Trophoblast cell (in vitro differentiated cells and primary cell): Measurements from ENCODE around the gene FGFR3.
A peak's percentile ranks its signal among the peaks of the same experiment; 100 is the strongest.

Experiments
- DNase-seq, 2 donors: peaks; one replicate each; pipeline ENCODE4 v3.0.0-alpha.2; 2016
- H2AFZ ChIP-seq: 2 replicates; pipeline ENCODE4 v1.6.1; 2013; ENCODE audit warnings: low read length, moderate library complexity, mild to moderate bottlenecking; ENCODE audit not compliant: insufficient read depth, poor library complexity
- H2AK5ac ChIP-seq: 2 replicates; pipeline ENCODE4 v1.6.1; 2013; ENCODE audit warnings: mild to moderate bottlenecking, low read length
- H2BK120ac ChIP-seq: 2 replicates; pipeline ENCODE4 v1.6.1; 2013; ENCODE audit warnings: low read length, mild to moderate bottlenecking, moderate library complexity; ENCODE audit not compliant: insufficient read depth, poor library complexity
- H2BK12ac ChIP-seq: 2 replicates; pipeline ENCODE4 v1.6.1; 2013; ENCODE audit warnings: mild to moderate bottlenecking, low read length, moderate library complexity
- H2BK5ac ChIP-seq: 2 replicates; pipeline ENCODE4 v1.6.1; 2013; ENCODE audit warnings: low read length, low read depth, moderate library complexity, mild to moderate bottlenecking; ENCODE audit not compliant: poor library complexity
- H3K14ac ChIP-seq: 2 replicates; pipeline ENCODE4 v1.6.1; 2013; ENCODE audit warnings: mild to moderate bottlenecking, low read length
- H3K18ac ChIP-seq: 2 replicates; pipeline ENCODE4 v1.6.1; 2013; ENCODE audit warnings: mild to moderate bottlenecking, low read length
- H3K23ac ChIP-seq: 2 replicates; pipeline ENCODE4 v1.6.1; 2013; ENCODE audit warnings: low read length
- H3K27ac ChIP-seq: 2 replicates; pipeline ENCODE4 v1.5.1; 2013; ENCODE audit warnings: low read depth, mild to moderate bottlenecking, inconsistent platforms, low read length, moderate library complexity
- H3K27me3 ChIP-seq: 2 replicates; pipeline ENCODE4 v1.6.1; 2013; ENCODE audit warnings: inconsistent platforms, mild to moderate bottlenecking, low read length, moderate library complexity; ENCODE audit not compliant: insufficient read depth
- H3K36me3 ChIP-seq, 2 experiments: 1 replicate in 1 of 2; 2 replicates in 1 of 2; pipeline ENCODE4 v1.6.1; 2013; ENCODE audit warnings: low read length in 2 of 2, mild to moderate bottlenecking in 2 of 2, moderate library complexity in 1 of 2; ENCODE audit not compliant: insufficient read depth in 2 of 2, control insufficient read depth in 1 of 2
- H3K4ac ChIP-seq: 2 replicates; pipeline ENCODE4 v1.6.1; 2013; ENCODE audit warnings: low read depth, mild to moderate bottlenecking, low read length, moderate library complexity
- H3K4me1 ChIP-seq, 2 experiments: 1 replicate in 1 of 2; 2 replicates in 1 of 2; pipeline ENCODE4 v1.6.1; 2013; ENCODE audit warnings: low read length in 2 of 2, mild to moderate bottlenecking in 2 of 2, moderate library complexity in 1 of 2; ENCODE audit not compliant: insufficient read depth in 2 of 2, control insufficient read depth in 1 of 2
- H3K4me2 ChIP-seq: 2 replicates; pipeline ENCODE4 v1.6.1; 2013; ENCODE audit warnings: inconsistent platforms, mild to moderate bottlenecking, low read length, moderate library complexity
- H3K4me3 ChIP-seq: 2 replicates; pipeline ENCODE4 v1.5.1; 2013; ENCODE audit warnings: mild to moderate bottlenecking, low read depth, low read length, inconsistent platforms
- H3K79me1 ChIP-seq: one replicate; pipeline ENCODE4 v1.6.1; 2013; ENCODE audit warnings: low read length
- H3K79me2 ChIP-seq: 2 replicates; pipeline ENCODE4 v1.6.1; 2013; ENCODE audit warnings: low read length, mild to moderate bottlenecking; ENCODE audit not compliant: control insufficient read depth, insufficient read depth, poor library complexity
- H3K9ac ChIP-seq: 2 replicates; pipeline ENCODE4 v1.6.1; 2013; ENCODE audit warnings: mild to moderate bottlenecking, low read length
- H3K9me3 ChIP-seq: 2 replicates; pipeline ENCODE4 v1.6.1; 2013; ENCODE audit warnings: low read depth, mild to moderate bottlenecking, control low read depth, inconsistent platforms, low read length; ENCODE audit not compliant: insufficient read depth
- H4K12ac ChIP-seq: 2 replicates; pipeline ENCODE4 v1.6.1; 2013; ENCODE audit warnings: low read depth, mild to moderate bottlenecking, low read length, moderate library complexity
- H4K8ac ChIP-seq: 2 replicates; pipeline ENCODE4 v1.6.1; 2013; ENCODE audit warnings: low read depth, mild to moderate bottlenecking, low read length, moderate library complexity
- H4K91ac ChIP-seq: one replicate; pipeline ENCODE4 v1.6.1; 2013; ENCODE audit warnings: low read depth, mild to moderate bottlenecking, low read length, moderate library complexity
- WGBS: extraction: QIAGEN DNeasy Blood & Tissue Kit; methylation state at CpG from one replicate; pipeline ENCODE4 v1.1.7; 2013; ENCODE audit warnings: missing lambda C conversion rate; ENCODE audit not compliant: insufficient read length, insufficient coverage; ENCODE audit errors: extremely low coverage; 5-methylcytosine and 5-hydroxymethylcytosine counted together

Gene FGFR3

DNA sequence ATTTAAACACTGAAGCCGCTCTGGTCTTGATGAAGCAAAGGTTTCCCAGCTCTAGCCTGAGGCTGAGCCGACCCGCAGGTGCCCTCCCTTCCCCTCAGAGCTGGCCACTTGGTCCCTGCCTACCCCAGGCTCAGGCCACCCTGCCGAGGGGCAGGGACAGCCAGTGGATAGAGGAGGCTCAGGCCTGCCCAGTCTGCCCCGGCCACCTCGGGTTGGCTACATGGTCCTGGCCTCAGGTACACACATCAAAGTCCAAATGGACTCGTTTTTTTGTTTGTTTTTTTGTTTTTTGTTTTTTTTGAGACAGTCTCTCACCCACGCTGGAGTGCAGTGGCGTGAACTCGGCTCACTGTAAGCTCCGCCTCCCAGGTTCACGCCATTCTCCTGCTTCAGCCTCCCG, 47.9 kb upstream of the FGFR3 start:
- Histone ChIP-seq H3K36me3 (peaks cover 36 to 38% of the 10 kb centered on the region in 2 experiments), H3K79me2 (no peaks in the 10 kb centered on the region), H3K79me1 (no peaks in the 10 kb centered on the region), H2AFZ (no peak overlapping the region), H3K9ac (no peak overlapping the region), H3K14ac (no peak overlapping the region), H4K12ac (no peak overlapping the region), H2BK5ac (no peak overlapping the region), H4K8ac (no peak overlapping the region), H2BK12ac (no peak overlapping the region), H3K23ac (no peak overlapping the region), H3K4ac (no peak overlapping the region), H3K4me1 (no peaks in the 10 kb centered on the region), H2AK5ac (no peak overlapping the region), H3K4me2 (no peak overlapping the region), H3K4me3 (no peak overlapping the region), H3K18ac (no peak overlapping the region), H2BK120ac (no peak overlapping the region), H4K91ac (no peak overlapping the region), H3K27ac (no peak overlapping the region), H3K27me3 (no peaks in the 10 kb centered on the region), H3K9me3 (peaks cover 2% of the 10 kb centered on the region)
- no peak for DNase-seq
- WGBS: no CpG with 5 or more reads among the region's 13 CpGs

DNA sequence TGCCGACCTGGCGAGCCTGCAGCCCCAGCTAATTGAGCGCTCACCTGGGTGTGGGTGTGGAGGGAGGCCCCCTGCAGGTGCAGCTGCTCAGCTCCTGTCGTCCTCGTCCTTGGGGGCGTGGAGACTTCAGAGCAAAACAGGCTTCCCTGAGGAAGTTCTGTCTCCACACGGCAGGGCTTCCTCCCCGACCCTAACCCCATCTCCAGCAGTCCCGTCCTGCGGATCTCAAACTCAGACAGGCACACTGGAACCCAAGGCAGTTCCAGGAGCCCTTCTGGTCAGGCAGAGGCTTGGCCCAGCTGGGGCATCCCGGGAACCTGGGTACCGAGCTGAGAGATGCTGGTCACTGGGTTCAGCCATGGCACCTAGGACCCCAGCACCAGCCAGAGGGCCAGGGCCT, 47.4 kb upstream of the FGFR3 start:
- no peak overlapping the region for H2BK12ac ChIP-seq
- no peak overlapping the region for H3K23ac ChIP-seq
- H4K12ac ChIP-seq: no peak overlapping the region
- H3K79me2 ChIP-seq: no peaks in the 10 kb centered on the region
- H3K9ac ChIP-seq: no peak overlapping the region
- peaks cover 31 to 33% of the 10 kb centered on the region in 2 experiments for H3K36me3 ChIP-seq
- no peak overlapping the region for H2AFZ ChIP-seq
- H3K27me3 ChIP-seq: no peaks in the 10 kb centered on the region
- H3K4ac ChIP-seq: no peak overlapping the region
- no peak overlapping the region for H2AK5ac ChIP-seq
- H4K91ac ChIP-seq: no peak overlapping the region
- DNase-seq: no peak
- no peak overlapping the region for H2BK5ac ChIP-seq
- H3K79me1 ChIP-seq: no peaks in the 10 kb centered on the region
- no peak overlapping the region for H4K8ac ChIP-seq
- H3K14ac ChIP-seq: no peak overlapping the region
- WGBS: no CpG with 5 or more reads among the region's 12 CpGs
- no peaks in the 10 kb centered on the region for H3K4me1 ChIP-seq
- no peak overlapping the region for H3K27ac ChIP-seq
- no peak overlapping the region for H3K4me2 ChIP-seq
- H2BK120ac ChIP-seq: no peak overlapping the region
- no peak overlapping the region for H3K18ac ChIP-seq
- H3K9me3 ChIP-seq: peaks cover 2% of the 10 kb centered on the region
- H3K4me3 ChIP-seq: no peak overlapping the region

DNA sequence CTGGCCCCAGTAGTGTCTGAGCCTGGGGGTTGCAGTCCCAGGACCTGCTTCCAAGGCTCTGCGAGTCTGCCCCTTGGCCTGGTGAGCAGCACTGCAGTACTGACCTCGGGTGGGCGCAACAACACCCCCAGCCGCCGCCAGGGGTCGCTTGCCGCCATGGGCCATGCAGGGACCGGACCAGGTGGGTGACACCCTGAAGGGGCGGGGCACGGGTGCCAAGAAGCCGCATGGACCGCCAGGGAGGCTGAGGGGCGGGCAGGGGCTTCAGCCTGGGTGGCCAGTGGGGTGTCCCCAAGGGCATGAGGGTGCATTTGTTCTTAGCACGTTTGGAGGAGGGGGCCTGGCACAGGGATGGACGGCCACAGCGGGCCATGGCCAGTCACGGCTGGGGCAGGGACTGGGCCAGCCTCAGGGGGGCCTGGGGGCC, 46.8 kb upstream of the FGFR3 start:
- no peak overlapping the region for H2BK120ac ChIP-seq
- no CpG with 5 or more reads among the region's 17 CpGs for WGBS
- H2BK12ac ChIP-seq: no peak overlapping the region

DNA sequence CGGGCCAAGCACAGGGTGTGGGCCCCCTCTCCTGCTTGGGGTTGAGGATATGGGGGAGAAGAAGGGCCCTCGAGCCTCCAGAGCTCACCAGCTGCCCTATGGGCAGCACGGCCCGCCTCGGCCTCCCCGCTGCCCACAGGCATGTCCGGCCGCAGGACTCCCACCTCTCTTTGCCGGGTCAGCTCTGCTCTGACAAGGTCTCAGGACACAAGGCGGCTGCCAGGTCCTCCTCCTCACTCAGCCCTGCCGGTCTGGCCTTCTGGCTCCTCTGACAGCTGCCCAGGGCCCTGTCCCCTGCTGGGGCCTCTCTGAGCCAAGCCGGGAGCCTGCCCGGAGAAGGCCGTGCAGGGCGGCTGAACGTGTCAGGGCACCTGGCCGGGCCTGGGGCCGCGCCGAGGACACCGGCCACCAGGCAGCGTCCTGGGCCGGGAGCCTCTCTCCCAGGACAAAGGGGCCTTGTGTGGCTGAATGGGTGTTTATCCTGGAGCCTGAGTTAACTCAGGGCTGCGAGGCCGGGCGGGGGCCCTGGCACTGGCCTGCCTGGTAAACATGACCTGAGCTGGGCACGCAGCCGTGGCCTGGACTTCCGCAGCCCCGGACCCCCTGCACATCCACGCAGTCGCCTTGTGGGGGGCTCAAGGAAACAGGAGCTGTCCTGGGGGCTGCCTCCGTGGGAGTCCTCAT, 46.0 kb upstream of the FGFR3 start:
- no peak overlapping the region for H3K9ac ChIP-seq

More for the DNA sequence above, 46.8 kb upstream of the FGFR3 start:
- no peaks in the 10 kb centered on the region for H3K79me1 ChIP-seq
- H4K91ac ChIP-seq: no peak overlapping the region
- H3K4me3 ChIP-seq: no peak overlapping the region
- no peak overlapping the region for H2AFZ ChIP-seq
- no peak overlapping the region for H3K4ac ChIP-seq
- H3K27ac ChIP-seq: no peak overlapping the region
- no peak overlapping the region for H2BK5ac ChIP-seq
- H2AK5ac ChIP-seq: no peak overlapping the region
- no peak overlapping the region for H4K8ac ChIP-seq
- no peaks in the 10 kb centered on the region for H3K4me1 ChIP-seq
- no peaks in the 10 kb centered on the region for H3K9me3 ChIP-seq
- H3K79me2 ChIP-seq: no peaks in the 10 kb centered on the region
- H3K23ac ChIP-seq: no peak overlapping the region
- no peak overlapping the region for H4K12ac ChIP-seq
- peak; percentile 61 to 81 for DNase-seq
- H3K36me3 ChIP-seq: peaks cover 25 to 27% of the 10 kb centered on the region in 2 experiments
- H3K9ac ChIP-seq: no peak overlapping the region
- no peaks in the 10 kb centered on the region for H3K27me3 ChIP-seq
- no peak overlapping the region for H3K14ac ChIP-seq
- no peak overlapping the region for H3K18ac ChIP-seq
- H3K4me2 ChIP-seq: no peak overlapping the region

More for the DNA sequence above, 46.0 kb upstream of the FGFR3 start:
- Histone ChIP-seq H3K36me3 (peaks cover 19 to 20% of the 10 kb centered on the region in 2 experiments), H3K4me1 (no peaks in the 10 kb centered on the region), H3K27me3 (no peaks in the 10 kb centered on the region), H4K91ac (no peak overlapping the region), H3K79me2 (no peaks in the 10 kb centered on the region), H3K27ac (no peak overlapping the region), H4K8ac (no peak overlapping the region), H3K79me1 (no peaks in the 10 kb centered on the region), H3K9me3 (no peaks in the 10 kb centered on the region), H3K14ac (no peak overlapping the region), H3K4ac (no peak overlapping the region), H4K12ac (no peak overlapping the region), H2BK12ac (no peak overlapping the region), H2BK5ac (no peak overlapping the region), H3K4me2 (no peak overlapping the region), H3K23ac (no peak overlapping the region), H2AK5ac (no peak overlapping the region), H2AFZ (no peak overlapping the region), H2BK120ac (no peak overlapping the region), H3K18ac (no peak overlapping the region), H3K4me3 (no peak overlapping the region)
- no CpG with 5 or more reads among the region's 33 CpGs for WGBS
- no peak for DNase-seq
